ENCODE measurements around the gene LGALS9.
A peak's percentile ranks its signal among the peaks of the same experiment; 100 is the strongest.

Gene LGALS9

DNA sequence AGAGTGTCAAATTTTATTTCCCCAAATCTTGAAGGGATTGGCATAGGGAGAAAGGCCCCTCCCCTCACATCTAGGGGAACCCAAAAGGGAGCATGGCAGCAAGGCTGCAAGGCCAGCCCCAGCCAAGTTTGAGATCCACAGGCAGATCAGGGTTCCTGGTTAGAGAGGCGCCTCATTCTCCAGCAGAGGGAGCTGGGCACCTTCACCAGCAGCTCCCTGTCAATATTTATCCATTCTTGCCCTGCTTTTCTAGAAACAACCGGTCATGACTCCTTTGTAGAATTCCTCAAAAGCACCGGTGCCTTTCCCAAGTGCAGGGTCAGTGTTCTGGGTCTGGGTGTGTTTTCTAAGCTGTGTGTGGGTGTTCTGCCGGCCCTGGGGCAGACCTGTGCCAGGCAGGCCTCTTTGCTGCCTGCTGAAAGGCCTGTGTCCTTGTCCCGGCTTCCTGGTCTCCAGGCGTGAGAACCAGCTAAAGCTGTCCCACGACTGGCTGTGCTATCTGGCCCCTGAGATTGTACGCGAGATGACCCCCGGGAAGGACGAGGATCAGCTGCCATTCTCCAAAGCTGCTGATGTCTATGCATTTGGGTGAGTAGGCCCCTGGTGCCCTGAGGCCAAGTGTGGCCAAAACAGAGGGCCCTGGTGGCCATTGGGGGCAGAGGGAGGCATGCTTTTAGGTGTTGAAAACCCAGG is 21.2 kb upstream of the LGALS9 start:
- ChIA-PET POLR2A (no interaction called here), CTCF (interaction anchor here (1.3 to 5.5 kb wide), 8 partner anchors 10 to 265 kb away, joined by 3 to 84 read pairs (median 9); partner anchors contain the start of gene LGALS9)
- peaks cover 11 to 84% (median 36%) of the 10 kb centered on the region in 4 experiments for H3K36me3 ChIP-seq (ENCODE audit: control insufficient read depth in 4 of 4, insufficient read depth in 4 of 4, low read length in 3 of 4)
- whole genome bisulfite sequencing (ENCODE audit: insufficient coverage) = 96% methylated on average over 10 of the region's 11 CpGs
- peak; percentile 36 to 66 (median 60) for DNase-seq
- no peaks in the 10 kb centered on the region for H3K27me3 ChIP-seq (replicated peaks in 2 of 5; ENCODE audit: control insufficient read depth in 4 of 5, insufficient read depth in 5 of 5, low read length in 4 of 5)
- no peaks in the 10 kb centered on the region for H3K9me3 ChIP-seq (ENCODE audit: control extremely low read depth in 1 of 5, control insufficient read depth in 4 of 5, insufficient read depth in 2 of 5, low read depth in 1 of 5, low read length in 4 of 5)
- H3K4me3 ChIP-seq (ENCODE audit: control insufficient read depth in 1 of 7, extremely low read depth in 1 of 7, insufficient read depth in 4 of 7, low read depth in 2 of 7, low read length in 6 of 7) = no peak overlapping the region
- H3K27ac ChIP-seq (ENCODE audit: insufficient read depth in 1 of 2, low read depth in 1 of 2, low read length in 2 of 2, poor library complexity in 1 of 2, severe bottlenecking in 2 of 2) = no peak overlapping the region
- no peaks in the 10 kb centered on the region for H3K4me1 ChIP-seq (ENCODE audit: control extremely low read depth in 1 of 4, control insufficient read depth in 4 of 4, insufficient read depth in 4 of 4, low read length in 3 of 4)

GRCh38 chr17:27610304-27610677 is 20.7 kb upstream of the LGALS9 start:
- Histone ChIP-seq H3K27me3 (replicated peaks in 2 of 5; ENCODE audit: control insufficient read depth in 4 of 5, insufficient read depth in 5 of 5, low read length in 4 of 5) (no peaks in the 10 kb centered on the region), H3K9me3 (ENCODE audit: control extremely low read depth in 1 of 5, control insufficient read depth in 4 of 5, insufficient read depth in 2 of 5, low read depth in 1 of 5, low read length in 4 of 5) (peaks cover 0 to 2% (median 0%) of the 10 kb centered on the region in 5 experiments), H3K4me1 (ENCODE audit: control extremely low read depth in 1 of 4, control insufficient read depth in 4 of 4, insufficient read depth in 4 of 4, low read length in 3 of 4) (no peaks in the 10 kb centered on the region), H3K36me3 (ENCODE audit: control insufficient read depth in 4 of 4, insufficient read depth in 4 of 4, low read length in 3 of 4) (peaks cover 11 to 84% (median 32%) of the 10 kb centered on the region in 4 experiments), H3K4me3 (ENCODE audit: control insufficient read depth in 1 of 7, extremely low read depth in 1 of 7, insufficient read depth in 4 of 7, low read depth in 2 of 7, low read length in 6 of 7) (no peak overlapping the region), H3K27ac (ENCODE audit: insufficient read depth in 1 of 2, low read depth in 1 of 2, low read length in 2 of 2, poor library complexity in 1 of 2, severe bottlenecking in 2 of 2) (no peak overlapping the region)
- no peak for DNase-seq
- 100% methylated on average over 3 of the region's 4 CpGs for WGBS (ENCODE audit: insufficient coverage)
- POLR2A ChIA-PET = no interaction called here
- CTCF ChIA-PET = interaction anchor here (1.3 to 5.5 kb wide), 8 partner anchors 11 to 265 kb away, joined by 3 to 84 read pairs (median 9); partner anchors contain the start of gene LGALS9

GRCh38 chr17:27612160-27612770 is 18.7 kb upstream of the LGALS9 start:
- 95% methylated on average over 2 of the region's 3 CpGs for WGBS (ENCODE audit: insufficient coverage)
- no peaks in the 10 kb centered on the region for H3K27me3 ChIP-seq (replicated peaks in 2 of 5; ENCODE audit: control insufficient read depth in 4 of 5, insufficient read depth in 5 of 5, low read length in 4 of 5)
- ChIA-PET CTCF (interaction anchor here (0.8 to 5.5 kb wide), 8 partner anchors 8 to 41 kb away, joined by 3 to 84 read pairs (median 4); no protein-coding TSS in a partner anchor), POLR2A (no interaction called here)
- H3K9me3 ChIP-seq (ENCODE audit: control extremely low read depth in 1 of 5, control insufficient read depth in 4 of 5, insufficient read depth in 2 of 5, low read depth in 1 of 5, low read length in 4 of 5) = peaks cover 0 to 2% (median 0%) of the 10 kb centered on the region in 5 experiments
- peaks cover 11 to 87% (median 34%) of the 10 kb centered on the region in 4 experiments for H3K36me3 ChIP-seq (ENCODE audit: control insufficient read depth in 4 of 4, insufficient read depth in 4 of 4, low read length in 3 of 4)
- DNase-seq = no peak
- H3K4me3 ChIP-seq (ENCODE audit: control insufficient read depth in 1 of 7, extremely low read depth in 1 of 7, insufficient read depth in 4 of 7, low read depth in 2 of 7, low read length in 6 of 7) = no peak overlapping the region
- H3K27ac ChIP-seq (ENCODE audit: insufficient read depth in 1 of 2, low read depth in 1 of 2, low read length in 2 of 2, poor library complexity in 1 of 2, severe bottlenecking in 2 of 2) = no peak overlapping the region
- no peaks in the 10 kb centered on the region for H3K4me1 ChIP-seq (ENCODE audit: control extremely low read depth in 1 of 4, control insufficient read depth in 4 of 4, insufficient read depth in 4 of 4, low read length in 3 of 4)

GRCh38 chr17:27613433-27613832 is 17.6 kb upstream of the LGALS9 start:
- H3K27me3 ChIP-seq (replicated peaks in 2 of 5; ENCODE audit: control insufficient read depth in 4 of 5, insufficient read depth in 5 of 5, low read length in 4 of 5) = no peaks in the 10 kb centered on the region
- H3K27ac ChIP-seq (ENCODE audit: insufficient read depth in 1 of 2, low read depth in 1 of 2, low read length in 2 of 2, poor library complexity in 1 of 2, severe bottlenecking in 2 of 2) = no peak overlapping the region
- ChIA-PET POLR2A (interaction anchor here (0.6 kb wide), 1 partner anchor 945 kb away, joined by 3 read pairs; no protein-coding TSS in a partner anchor), CTCF (interaction anchor here (1.0 to 2.9 kb wide), 11 partner anchors 9 to 142 kb away, joined by 3 to 9 read pairs (median 4); partner anchors contain the start of gene LGALS9)
- H3K36me3 ChIP-seq (ENCODE audit: control insufficient read depth in 4 of 4, insufficient read depth in 4 of 4, low read length in 3 of 4) = peaks cover 10 to 86% (median 39%) of the 10 kb centered on the region in 4 experiments
- 95% methylated on average over 3 of the region's 3 CpGs for WGBS (ENCODE audit: insufficient coverage)
- no peak overlapping the region for H3K4me3 ChIP-seq (ENCODE audit: control insufficient read depth in 1 of 7, extremely low read depth in 1 of 7, insufficient read depth in 4 of 7, low read depth in 2 of 7, low read length in 6 of 7)
- DNase-seq = peak; percentile 33 to 79 (median 65)
- H3K4me1 ChIP-seq (ENCODE audit: control extremely low read depth in 1 of 4, control insufficient read depth in 4 of 4, insufficient read depth in 4 of 4, low read length in 3 of 4) = no peaks in the 10 kb centered on the region
- H3K9me3 ChIP-seq (ENCODE audit: control extremely low read depth in 1 of 5, control insufficient read depth in 4 of 5, insufficient read depth in 2 of 5, low read depth in 1 of 5, low read length in 4 of 5) = peaks cover 0 to 2% (median 0%) of the 10 kb centered on the region in 5 experiments

DNA sequence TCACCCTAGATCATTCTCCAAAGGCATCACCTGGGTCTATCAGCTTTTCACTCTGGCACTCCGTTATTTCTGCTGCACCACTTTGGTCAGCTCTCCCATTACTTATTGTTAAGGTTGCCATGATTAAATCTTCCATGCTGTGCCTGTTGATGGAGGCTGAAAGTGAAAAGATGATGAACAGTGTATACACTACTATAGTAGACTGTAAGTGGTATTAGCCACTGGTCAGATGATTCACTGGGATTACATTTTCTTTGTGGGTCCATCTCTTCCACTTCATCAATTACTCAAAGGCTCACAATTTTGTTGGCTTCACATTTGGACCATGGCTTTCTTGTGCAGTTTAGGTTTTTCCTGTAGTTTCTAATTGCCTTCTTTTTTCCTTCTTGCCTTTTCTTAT is 15.9 kb upstream of the LGALS9 start:
- no peaks in the 10 kb centered on the region for H3K27me3 ChIP-seq (replicated peaks in 2 of 5; ENCODE audit: control insufficient read depth in 4 of 5, insufficient read depth in 5 of 5, low read length in 4 of 5)
- no peaks in the 10 kb centered on the region for H3K4me1 ChIP-seq (ENCODE audit: control extremely low read depth in 1 of 4, control insufficient read depth in 4 of 4, insufficient read depth in 4 of 4, low read length in 3 of 4)
- no peak for DNase-seq
- H3K9me3 ChIP-seq (ENCODE audit: control extremely low read depth in 1 of 5, control insufficient read depth in 4 of 5, insufficient read depth in 2 of 5, low read depth in 1 of 5, low read length in 4 of 5) = peaks cover 0 to 2% (median 0%) of the 10 kb centered on the region in 5 experiments
- no peak overlapping the region for H3K4me3 ChIP-seq (ENCODE audit: control insufficient read depth in 1 of 7, extremely low read depth in 1 of 7, insufficient read depth in 4 of 7, low read depth in 2 of 7, low read length in 6 of 7)
- ChIA-PET CTCF (interaction anchor here (1.0 to 2.9 kb wide), 4 partner anchors 13 to 375 kb away, joined by 3 to 9 read pairs (median 4); no protein-coding TSS in a partner anchor), POLR2A (no interaction called here)
- H3K27ac ChIP-seq (ENCODE audit: insufficient read depth in 1 of 2, low read depth in 1 of 2, low read length in 2 of 2, poor library complexity in 1 of 2, severe bottlenecking in 2 of 2) = no peak overlapping the region
- H3K36me3 ChIP-seq (ENCODE audit: control insufficient read depth in 4 of 4, insufficient read depth in 4 of 4, low read length in 3 of 4) = peaks cover 9 to 79% (median 36%) of the 10 kb centered on the region in 4 experiments
- no CpG with 5 or more reads among the region's 1 CpG for WGBS (ENCODE audit: insufficient coverage)

GRCh38 chr17:27616414-27616813 is 14.6 kb upstream of the LGALS9 start:
- CTCF ChIA-PET = interaction anchor here (0.7 to 1.7 kb wide), 6 partner anchors 11 to 38 kb away, joined by 3 to 6 read pairs (median 3); no protein-coding TSS in a partner anchor
- H3K9me3 ChIP-seq (ENCODE audit: control extremely low read depth in 1 of 5, control insufficient read depth in 4 of 5, insufficient read depth in 2 of 5, low read depth in 1 of 5, low read length in 4 of 5) = peaks cover 0 to 2% (median 0%) of the 10 kb centered on the region in 5 experiments
- peaks cover 6 to 79% (median 34%) of the 10 kb centered on the region in 4 experiments for H3K36me3 ChIP-seq (ENCODE audit: control insufficient read depth in 4 of 4, insufficient read depth in 4 of 4, low read length in 3 of 4)
- DNase-seq = peak in 1 of 3 donors; percentile 26
- no peaks in the 10 kb centered on the region for H3K27me3 ChIP-seq (replicated peaks in 2 of 5; ENCODE audit: control insufficient read depth in 4 of 5, insufficient read depth in 5 of 5, low read length in 4 of 5)
- peaks cover 0 to 7% (median 2%) of the 10 kb centered on the region in 4 experiments for H3K4me1 ChIP-seq (ENCODE audit: control extremely low read depth in 1 of 4, control insufficient read depth in 4 of 4, insufficient read depth in 4 of 4, low read length in 3 of 4)
- WGBS (ENCODE audit: insufficient coverage) = 73% methylated on average over 2 of the region's 4 CpGs
- POLR2A ChIA-PET = no interaction called here
- no peak overlapping the region for H3K27ac ChIP-seq (ENCODE audit: insufficient read depth in 1 of 2, low read depth in 1 of 2, low read length in 2 of 2, poor library complexity in 1 of 2, severe bottlenecking in 2 of 2)
- no peak overlapping the region for H3K4me3 ChIP-seq (ENCODE audit: control insufficient read depth in 1 of 7, extremely low read depth in 1 of 7, insufficient read depth in 4 of 7, low read depth in 2 of 7, low read length in 6 of 7)
